ENCODE data around the gene XPO6. TPM values are rescaled to one million over a fixed set of nuclear protein-coding genes. Genes with fewer than 3 reads are reported as not detected.

Gene XPO6
- total RNA-seq, 1 donor from 2014 or later: 72.7 TPM

DNA sequence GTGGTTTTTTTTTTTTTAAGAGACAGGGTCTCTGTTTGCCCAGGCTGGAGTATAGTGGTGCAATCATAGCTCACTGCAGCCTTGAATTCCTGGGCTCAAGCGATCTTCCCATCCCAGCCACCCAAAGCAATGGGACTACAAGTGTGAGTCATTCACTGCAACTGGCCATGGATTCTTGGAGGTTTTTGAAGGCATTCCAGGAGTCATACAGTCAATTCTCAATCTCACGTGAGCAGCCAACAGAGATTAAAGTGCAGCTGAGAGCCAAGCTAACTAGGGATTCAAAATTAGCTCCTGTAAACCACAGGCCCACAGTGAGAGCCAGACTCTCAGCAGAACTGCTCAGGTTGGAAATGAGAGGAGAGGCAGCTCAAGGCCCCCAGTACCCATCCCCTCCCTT is 30.2 kb downstream of the XPO6 start:
- intact Hi-C loops (cut with DNase I): no loop called here
- no peak for DNase-seq (ENCODE audit: extremely low spot score in 2 of 2)
- Histone ChIP-seq H3K36me3 (peaks cover 0 to 7% of the 10 kb centered on the region in 2 donors), H3K4me3 (no peak overlapping the region), H3K4me1 (peaks cover 34% of the 10 kb centered on the region), H3K27me3 (no peaks in the 10 kb centered on the region), H3K27ac (no peak overlapping the region), H3K9me3 (no peaks in the 10 kb centered on the region)
- TF ChIP-seq POLR2AphosphoS5 (IDR thresholded peaks at IDR 0.05; ENCODE audit: insufficient read depth in 1 of 2, low read depth in 1 of 2): no peak

- Histone ChIP-seq H3K36me3 (peaks cover 0 to 7% of the 10 kb centered on the region in 2 donors), H3K27me3 (no peaks in the 10 kb centered on the region), H3K4me1 (peaks cover 32% of the 10 kb centered on the region), H3K4me3 (no peak overlapping the region), H3K27ac (no peak overlapping the region), H3K9me3 (no peaks in the 10 kb centered on the region)
- no peak for DNase-seq (ENCODE audit: extremely low spot score in 2 of 2)
- intact Hi-C loops (cut with DNase I): no loop called here
- TF ChIP-seq POLR2A (IDR thresholded peaks at IDR 0.05): no peak
- TF ChIP-seq POLR2AphosphoS5 (IDR thresholded peaks at IDR 0.05; ENCODE audit: insufficient read depth in 1 of 2, low read depth in 1 of 2): no peak
These were observed 30.9 kb downstream of the XPO6 start for GRCh38 chr16:28180655-28181460.

- H3K27me3 ChIP-seq: no peaks in the 10 kb centered on the region
- H3K4me1 ChIP-seq: peaks cover 32% of the 10 kb centered on the region
- H3K4me3 ChIP-seq: no peak overlapping the region
- no peak overlapping the region for H3K27ac ChIP-seq
- H3K9me3 ChIP-seq: no peaks in the 10 kb centered on the region
- no peak for DNase-seq (ENCODE audit: extremely low spot score in 2 of 2)
- TF ChIP-seq POLR2AphosphoS5 (IDR thresholded peaks at IDR 0.05; ENCODE audit: insufficient read depth in 1 of 2, low read depth in 1 of 2) (no peak), POLR2A (IDR thresholded peaks at IDR 0.05) (no peak)
- TF ChIP-seq, protein P1, sequence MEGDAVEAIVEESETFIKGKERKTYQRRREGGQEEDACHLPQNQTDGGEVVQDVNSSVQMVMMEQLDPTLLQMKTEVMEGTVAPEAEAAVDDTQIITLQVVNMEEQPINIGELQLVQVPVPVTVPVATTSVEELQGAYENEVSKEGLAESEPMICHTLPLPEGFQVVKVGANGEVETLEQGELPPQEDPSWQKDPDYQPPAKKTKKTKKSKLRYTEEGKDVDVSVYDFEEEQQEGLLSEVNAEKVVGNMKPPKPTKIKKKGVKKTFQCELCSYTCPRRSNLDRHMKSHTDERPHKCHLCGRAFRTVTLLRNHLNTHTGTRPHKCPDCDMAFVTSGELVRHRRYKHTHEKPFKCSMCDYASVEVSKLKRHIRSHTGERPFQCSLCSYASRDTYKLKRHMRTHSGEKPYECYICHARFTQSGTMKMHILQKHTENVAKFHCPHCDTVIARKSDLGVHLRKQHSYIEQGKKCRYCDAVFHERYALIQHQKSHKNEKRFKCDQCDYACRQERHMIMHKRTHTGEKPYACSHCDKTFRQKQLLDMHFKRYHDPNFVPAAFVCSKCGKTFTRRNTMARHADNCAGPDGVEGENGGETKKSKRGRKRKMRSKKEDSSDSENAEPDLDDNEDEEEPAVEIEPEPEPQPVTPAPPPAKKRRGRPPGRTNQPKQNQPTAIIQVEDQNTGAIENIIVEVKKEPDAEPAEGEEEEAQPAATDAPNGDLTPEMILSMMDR (IDR thresholded peaks at IDR 0.05): no peak
- intact Hi-C loops (cut with DNase I): no loop called here
- peaks cover 0 to 12% of the 10 kb centered on the region in 2 donors for H3K36me3 ChIP-seq
These were observed 32.4 kb downstream of the XPO6 start for GRCh38 chr16:28179354-28179753.

DNA sequence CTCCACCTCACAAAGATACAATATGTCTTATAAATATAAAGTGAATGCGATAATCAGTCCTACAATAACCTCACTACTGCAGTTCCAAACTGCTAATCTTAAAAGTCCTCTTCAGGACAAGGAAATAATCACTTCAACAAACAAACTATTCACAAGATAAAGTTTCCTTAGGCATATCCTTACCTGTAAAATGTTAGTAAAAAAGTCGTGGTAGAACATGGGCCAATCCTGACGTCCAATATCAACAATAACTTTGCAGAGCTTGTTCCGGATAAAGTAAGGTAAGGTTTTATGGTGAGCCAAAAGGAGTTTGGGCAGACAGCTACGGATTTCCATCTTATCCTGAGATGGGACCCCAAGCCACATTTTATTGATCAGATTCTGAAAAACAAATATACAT is 36.0 kb downstream of the XPO6 start:
- no peaks in the 10 kb centered on the region for H3K27me3 ChIP-seq
- H3K9me3 ChIP-seq: no peaks in the 10 kb centered on the region
- H3K27ac ChIP-seq: no peak overlapping the region
- H3K4me1 ChIP-seq: peaks cover 2% of the 10 kb centered on the region
- intact Hi-C loops (cut with DNase I): no loop called here
- peaks cover 0 to 23% of the 10 kb centered on the region in 2 donors for H3K36me3 ChIP-seq
- no peak for DNase-seq (ENCODE audit: extremely low spot score in 2 of 2)
- H3K4me3 ChIP-seq: no peak overlapping the region
- TF ChIP-seq POLR2A (IDR thresholded peaks at IDR 0.05): no peak
- no peak for TF ChIP-seq POLR2AphosphoS5 (IDR thresholded peaks at IDR 0.05; ENCODE audit: insufficient read depth in 1 of 2, low read depth in 1 of 2)
- TF ChIP-seq, protein P1 (IDR thresholded peaks at IDR 0.05): no peak

DNA sequence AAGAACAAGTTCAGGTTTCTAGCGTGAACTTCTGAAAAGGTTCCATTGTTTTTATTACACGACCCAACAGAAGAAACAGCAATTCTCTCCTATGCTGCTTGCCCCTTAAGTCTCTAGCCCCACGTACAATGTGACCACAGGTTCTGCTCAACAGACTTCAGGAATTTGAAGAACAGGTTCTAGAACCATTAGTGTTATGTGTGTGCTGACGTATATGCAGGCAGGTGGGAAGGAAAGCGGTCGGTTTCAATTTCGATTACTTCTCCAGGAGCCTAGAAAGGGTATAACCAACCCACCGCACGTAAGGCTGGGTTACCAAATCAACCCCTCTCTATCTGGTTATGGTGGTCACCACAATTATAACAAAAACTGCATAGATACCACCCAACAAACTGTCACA is 39.4 kb downstream of the XPO6 start:
- Histone ChIP-seq H3K36me3 (peaks cover 4 to 41% of the 10 kb centered on the region in 2 donors), H3K4me1 (no peaks in the 10 kb centered on the region), H3K27me3 (no peaks in the 10 kb centered on the region), H3K27ac (no peak overlapping the region), H3K9me3 (no peaks in the 10 kb centered on the region), H3K4me3 (no peak overlapping the region)
- intact Hi-C loops (cut with DNase I): no loop called here
- no peak for DNase-seq (ENCODE audit: extremely low spot score in 2 of 2)
- TF ChIP-seq POLR2AphosphoS5 (IDR thresholded peaks at IDR 0.05; ENCODE audit: insufficient read depth in 1 of 2, low read depth in 1 of 2) (no peak), POLR2A (IDR thresholded peaks at IDR 0.05) (no peak)
- TF ChIP-seq, protein P1 (IDR thresholded peaks at IDR 0.05): no peak

- H3K27me3 ChIP-seq: no peaks in the 10 kb centered on the region
- H3K9me3 ChIP-seq: no peaks in the 10 kb centered on the region
- no peak overlapping the region for H3K4me3 ChIP-seq
- H3K4me1 ChIP-seq: no peaks in the 10 kb centered on the region
- TF ChIP-seq POLR2AphosphoS5 (IDR thresholded peaks at IDR 0.05; ENCODE audit: insufficient read depth in 1 of 2, low read depth in 1 of 2) (no peak), POLR2A (IDR thresholded peaks at IDR 0.05) (no peak)
- TF ChIP-seq, protein P1 (IDR thresholded peaks at IDR 0.05): no peak
- intact Hi-C loops (cut with DNase I): no loop called here
- H3K36me3 ChIP-seq: peaks cover 4 to 46% of the 10 kb centered on the region in 2 donors
- H3K27ac ChIP-seq: no peak overlapping the region
- no peak for DNase-seq (ENCODE audit: extremely low spot score in 2 of 2)
These were observed 39.9 kb downstream of the XPO6 start for GRCh38 chr16:28171816-28172215.
